Chondrocyte (in vitro differentiated cells): ENCODE results near the gene DPP8. TPM values are rescaled to one million over a fixed set of nuclear protein-coding genes. Genes with fewer than 3 reads are reported as not detected.

Experiments
- DNase-seq: peaks from one replicate; pipeline ENCODE4 v3.0.0; 2021; ENCODE audit warnings: mixed read lengths, low spot score
- H3K27ac Mint-ChIP-seq: one replicate; pipeline ENCODE4 v1.8.0; 2021; ENCODE audit warnings: mild to moderate bottlenecking, moderate library complexity, mixed read lengths; ENCODE audit not compliant: unreplicated experiment
- H3K27me3 Mint-ChIP-seq: 2 replicates; pipeline ENCODE4 v1.8.0; 2021; ENCODE audit warnings: low read depth, mixed read lengths
- H3K36me3 Mint-ChIP-seq: 2 replicates; pipeline ENCODE4 v1.8.0; 2021; ENCODE audit warnings: low read depth, mixed read lengths
- H3K4me1 Mint-ChIP-seq: 2 replicates; pipeline ENCODE4 v1.8.0; 2021; ENCODE audit warnings: low read depth, mild to moderate bottlenecking, mixed read lengths
- H3K4me3 Mint-ChIP-seq: one replicate; pipeline ENCODE4 v1.8.0; 2021; ENCODE audit warnings: mild to moderate bottlenecking, moderate library complexity, mixed read lengths; ENCODE audit not compliant: unreplicated experiment
- H3K9me3 Mint-ChIP-seq: 2 replicates; pipeline ENCODE4 v1.8.0; 2021; ENCODE audit warnings: low read depth, mixed read lengths
- CTCF ChIP-seq: fragments of 200-600 bp; sonication (generic); IDR thresholded peaks from 2 replicates; pipeline ENCODE4 v1.5.0; 2021; ENCODE audit warnings: antibody characterized with exemption, mild to moderate bottlenecking, moderate library complexity
- total RNA-seq: library from RNA; stranded (reverse); gene quantifications from 3 replicates; pipeline ENCODE4 v1.2.1, GENCODE V29; 2021

Gene DPP8
- total RNA-seq, 1 donor from 2014 or later = 31.3 TPM

GRCh38 chr15:65413760-65414144, 103.7 kb downstream of the DPP8 start:
- Mint-ChIP-seq H3K4me1 (peaks cover 84% of the 10 kb centered on the region), H3K9me3 (no peaks in the 10 kb centered on the region), H3K36me3 (peaks cover 5% of the 10 kb centered on the region), H3K4me3 (no peak overlapping the region), H3K27ac (no peak overlapping the region), H3K27me3 (no peaks in the 10 kb centered on the region)
- no peak for TF ChIP-seq CTCF
- DNase-seq = peak; percentile 41

- Mint-ChIP-seq H3K27me3 (no peaks in the 10 kb centered on the region), H3K4me1 (peaks cover 84% of the 10 kb centered on the region), H3K4me3 (no peak overlapping the region), H3K9me3 (no peaks in the 10 kb centered on the region), H3K36me3 (peaks cover 5% of the 10 kb centered on the region), H3K27ac (no peak overlapping the region)
- peak; percentile 25 for DNase-seq
- TF ChIP-seq CTCF = no peak
Observed at GRCh38 chr15:65413051-65413759, 104.3 kb downstream of the DPP8 start.

- Mint-ChIP-seq H3K36me3 (peaks cover 5% of the 10 kb centered on the region), H3K4me1 (peaks cover 82% of the 10 kb centered on the region), H3K27me3 (no peaks in the 10 kb centered on the region), H3K27ac (no peak overlapping the region), H3K9me3 (no peaks in the 10 kb centered on the region), H3K4me3 (no peak overlapping the region)
- peak; percentile 15 for DNase-seq
- no peak for TF ChIP-seq CTCF
Observed at GRCh38 chr15:65412556-65412955, 104.9 kb downstream of the DPP8 start.

- DNase-seq = no peak
- Mint-ChIP-seq H3K27ac (no peak overlapping the region), H3K4me1 (peaks cover 78% of the 10 kb centered on the region), H3K36me3 (peaks cover 7% of the 10 kb centered on the region), H3K4me3 (no peak overlapping the region), H3K9me3 (no peaks in the 10 kb centered on the region), H3K27me3 (no peaks in the 10 kb centered on the region)
- no peak for TF ChIP-seq CTCF
Observed at GRCh38 chr15:65411465-65412071, 105.9 kb downstream of the DPP8 start.

- peaks cover 7% of the 10 kb centered on the region for H3K36me3 Mint-ChIP-seq
- H3K4me3 Mint-ChIP-seq = no peak overlapping the region
- no peaks in the 10 kb centered on the region for H3K9me3 Mint-ChIP-seq
- no peak for TF ChIP-seq CTCF
- peak; percentile 64 for DNase-seq
- no peaks in the 10 kb centered on the region for H3K27me3 Mint-ChIP-seq
- peaks cover 78% of the 10 kb centered on the region for H3K4me1 Mint-ChIP-seq
- no peak overlapping the region for H3K27ac Mint-ChIP-seq
Observed at GRCh38 chr15:65410972-65411371, 106.5 kb downstream of the DPP8 start.
